K562 (cell line): ENCODE results near the gene ZBTB43. TPM values are rescaled to one million over a fixed set of nuclear protein-coding genes. Genes with fewer than 3 reads are reported as not detected.

Experiments used
- ATAC-seq: fragments of 200-7000 bp; cut with Tn5 transposase; 3 replicates; pipeline ENCODE4 v1.9.1; 2020; ENCODE audit warnings: moderate library complexity
- BruUV-seq: library from RNA; stranded (reverse); fragments of 400-500 nt; replicated peaks from 2 replicates; lab custom pipeline; 2021; lab: Mats Ljungman, UMichigan
- CTCF ChIA-PET: fragments of 300-600 bp; formaldehyde crosslinking; extraction: SDS; loops from one replicate; lab custom pipeline; 2021; ENCODE audit warnings: low intra/inter-chr PET ratio; lab: Yijun Ruan, JAX
- POLR2A ChIA-PET: fragments of 300-600, 350-650 bp; sonication (Branson Sonifier 250); formaldehyde crosslinking; extraction: SDS; loops from one replicate; lab custom pipeline; 2021; ENCODE audit warnings: antibody characterized with exemption, inconsistent platforms; lab: Yijun Ruan, JAX
- DNase-seq, 4 experiments: peaks; one replicate each; pipeline versions ENCODE4 v3.0.0 to v3.0.0-alpha.2; 2011 to 2018; ENCODE audit warnings: low spot score in 3 of 4, mixed read lengths in 3 of 4; ENCODE audit errors: extremely low read depth in 1 of 4
- FAIRE-seq: peaks from 2 replicates; lab custom pipeline; 2011; peaks lifted over from hg19 to GRCh38; lab: Jason Lieb, UNC
- H2AFZ ChIP-seq: 2 replicates; pipeline ENCODE4 v1.6.0; 2011; ENCODE audit warnings: low read depth, low read length, control low read depth, inconsistent platforms
- H3K27ac ChIP-seq: fragments of 200-600 bp; 3 replicates; pipeline ENCODE4 v1.8.0; 2011; ENCODE audit warnings: low read depth, mild to moderate bottlenecking, control low read depth, inconsistent platforms, low read length, moderate library complexity, mixed read lengths; ENCODE audit errors: extremely low read depth
- H3K27me3 ChIP-seq, 2 experiments: fragments of 300-600 bp in 1 of 2; 2 replicates in 1 of 2; 3 replicates in 1 of 2; pipeline versions ENCODE4 v1.6.0 to v1.8.0; 2011; ENCODE audit warnings: inconsistent platforms in 2 of 2, low read length in 2 of 2, mild to moderate bottlenecking in 1 of 2, mixed read lengths in 1 of 2, moderate library complexity in 1 of 2; ENCODE audit not compliant: control insufficient read depth in 2 of 2, insufficient read depth in 2 of 2
- H3K36me3 ChIP-seq: fragments of 300-600 bp; 3 replicates; pipeline ENCODE4 v1.8.0; 2011; ENCODE audit warnings: mild to moderate bottlenecking, low read length, inconsistent platforms; ENCODE audit not compliant: control insufficient read depth, insufficient read depth
- H3K4me1 ChIP-seq, 2 experiments: fragments of 200-600 bp in 1 of 2; replicated peaks in 1 of 2; 2 replicates in 1 of 2; 3 replicates in 1 of 2; pipeline versions ENCODE4 v1.5.1 to v1.8.0; 2011; ENCODE audit warnings: inconsistent platforms in 2 of 2, low read length in 2 of 2, mild to moderate bottlenecking in 1 of 2, mixed read lengths in 1 of 2, moderate library complexity in 1 of 2; ENCODE audit not compliant: control insufficient read depth in 2 of 2, insufficient read depth in 2 of 2
- H3K4me2 ChIP-seq: 2 replicates; pipeline ENCODE4 v1.6.1; 2011; ENCODE audit warnings: low read length, control low read depth, inconsistent platforms, mixed read lengths; ENCODE audit not compliant: insufficient read depth
- H3K4me3 ChIP-seq: fragments of 200-600 bp; sonication (generic), shearing (Covaris generic); 2 replicates; pipeline ENCODE4 v1.5.1; 2016; ENCODE audit warnings: control low read depth, inconsistent platforms
- H3K79me2 ChIP-seq: fragments of 200-600 bp; 3 replicates; pipeline ENCODE4 v1.8.0; 2011; ENCODE audit warnings: low read length, inconsistent platforms; ENCODE audit not compliant: control insufficient read depth, insufficient read depth
- H3K9ac ChIP-seq, 2 experiments: 2 replicates each; pipeline versions ENCODE4 v1.6.0 to v1.6.1; 2011; ENCODE audit warnings: low read depth in 2 of 2, low read length in 2 of 2, control low read depth in 1 of 2, inconsistent platforms in 1 of 2, mild to moderate bottlenecking in 1 of 2, mixed read lengths in 1 of 2; ENCODE audit not compliant: insufficient read depth in 1 of 2
- H3K9me1 ChIP-seq: one replicate; pipeline ENCODE4 v1.6.0; 2011; ENCODE audit warnings: inconsistent platforms, mild to moderate bottlenecking, low read length, moderate library complexity; ENCODE audit not compliant: control insufficient read depth, insufficient read depth
- H3K9me3 ChIP-seq: replicated peaks from 2 replicates; pipeline ENCODE4 v1.5.1; 2011; ENCODE audit warnings: low read depth, low read length, inconsistent platforms; ENCODE audit not compliant: control insufficient read depth, insufficient read depth
- H4K20me1 ChIP-seq: replicated peaks from 2 replicates; pipeline ENCODE4 v1.6.1; 2011; ENCODE audit warnings: low read length, inconsistent platforms, mixed read lengths; ENCODE audit not compliant: control insufficient read depth, insufficient read depth
- ARID1B ChIP-seq: fragments of 450-650 bp; IDR thresholded peaks from 2 replicates; pipeline ENCODE4 v1.6.1; 2016; ENCODE audit warnings: antibody characterized with exemption, mild to moderate bottlenecking, inconsistent platforms
- CBFA2T2 ChIP-seq: fragments of 450-650 bp; conservative IDR thresholded peaks from 2 replicates; pipeline ENCODE4 v1.6.1; 2017; ENCODE audit warnings: mild to moderate bottlenecking
- CXXC5 ChIP-seq: fragments of 250-450 bp; sonication (Bioruptor Pico); IDR thresholded peaks from 2 replicates; pipeline ENCODE4 v1.8.0; 2022; ENCODE audit warnings: inconsistent platforms, mild to moderate bottlenecking, moderate library complexity
- DMBX1 ChIP-seq: fragments of 250-450 bp; sonication (Bioruptor Pico); IDR thresholded peaks from 2 replicates; pipeline ENCODE4 v1.8.0; 2022; ENCODE audit warnings: inconsistent platforms, mild to moderate bottlenecking, moderate library complexity, borderline replicate concordance
- GATAD2B ChIP-seq: fragments of 450-650 bp; IDR thresholded peaks from 2 replicates; pipeline ENCODE4 v1.6.1; 2017; ENCODE audit warnings: mild to moderate bottlenecking, borderline replicate concordance
- KLF13 ChIP-seq: fragments of 450-650 bp; IDR thresholded peaks from 2 replicates; pipeline ENCODE4 v1.6.1; 2016; ENCODE audit warnings: missing genetic modification characterization, low read depth, mild to moderate bottlenecking, missing compliant biosample characterization, moderate library complexity, borderline replicate concordance
- L3MBTL2 ChIP-seq: fragments of 450-650 bp; IDR thresholded peaks from 2 replicates; pipeline ENCODE4 v1.6.1; 2016; ENCODE audit warnings: mild to moderate bottlenecking, moderate library complexity
- PKNOX1 ChIP-seq: fragments of 450-650 bp; IDR thresholded peaks from 2 replicates; pipeline ENCODE4 v1.6.1; 2016
- SMAD3 ChIP-seq: fragments of 450-650 bp; formaldehyde crosslinking; conservative IDR thresholded peaks from 2 replicates; pipeline ENCODE4 v1.4.0; 2020; ENCODE audit warnings: mild to moderate bottlenecking
- SMAD4 ChIP-seq: fragments of 250-450 bp; sonication (Bioruptor Pico); conservative IDR thresholded peaks from 2 replicates; pipeline ENCODE4 v1.8.0; 2021; ENCODE audit warnings: inconsistent platforms, mild to moderate bottlenecking, moderate library complexity
- TAL1 ChIP-seq: fragments of 450-650 bp; IDR thresholded peaks from 2 replicates; pipeline ENCODE4 v1.6.1; 2016; ENCODE audit warnings: mild to moderate bottlenecking
- ZBTB9 ChIP-seq: fragments of 450-650 bp; formaldehyde crosslinking; IDR thresholded peaks from 2 replicates; pipeline ENCODE4 v1.4.0; 2020; ENCODE audit warnings: mild to moderate bottlenecking, moderate library complexity
- ZFX ChIP-seq: sonication (generic); formaldehyde crosslinking; IDR thresholded peaks from 2 replicates; pipeline ENCODE4 v1.8.0; 2022; ENCODE audit warnings: mild to moderate bottlenecking, missing genetic modification reagents, moderate library complexity
- ZNF41 ChIP-seq: fragments of 250-450 bp; sonication (Bioruptor Pico); conservative IDR thresholded peaks from 2 replicates; pipeline ENCODE4 v1.4.0; 2020; ENCODE audit warnings: mild to moderate bottlenecking
- ZNF449 ChIP-seq: fragments of 250-450 bp; sonication (Bioruptor Pico); IDR thresholded peaks from 2 replicates; pipeline ENCODE4 v1.8.0; 2022; ENCODE audit warnings: moderate library complexity, mild to moderate bottlenecking, inconsistent platforms
- WGBS: fragments of 100-300 bp; shearing (Covaris generic); methylation state at CpG from one replicate; pipeline ENCODE4 v1.1.6; 2016; ENCODE audit warnings: low coverage, mixed read lengths; ENCODE audit not compliant: insufficient coverage; ENCODE audit errors: missing lambda C conversion rate; 5-methylcytosine and 5-hydroxymethylcytosine counted together
- in situ Hi-C: fragments of 300-500 bp; cut with MboI; formaldehyde crosslinking; loops from 4 replicates; pipeline ENCODE4 v1.15.0; 2018; ENCODE audit warnings: inconsistent platforms, mixed read lengths
- intact Hi-C: fragments of 100-400 bp; cut with micrococcal nuclease; formaldehyde crosslinking; loops from 2 replicates; pipeline ENCODE4 v1.14.2; 2022
- polyA plus RNA-seq, 8 experiments: library from polyadenylated mRNA; depleted of rRNA in 4 of 8; stranded (reverse) in 5 of 8; unstranded in 3 of 8; fragments of >200 nt; fragmentation: Nextera tagmentation in 2 of 8; fragmentation: Illumina TruSeq in 1 of 8; extraction: Ambion mirVana in 2 of 8; extraction: Trizol in 1 of 8; gene quantifications; 2 replicates each; pipeline versions ENCODE4 v1.2.1 to v1.2.3, GENCODE V29; 2011 to 2014; ENCODE audit warnings: inconsistent platforms in 1 of 8, missing spikeins in 1 of 8
- total RNA-seq, 7 experiments: library from RNA; depleted of rRNA in 6 of 7; stranded (reverse); fragments of >200 nt in 6 of 7; fragmentation: Illumina TruSeq in 2 of 7; extraction: Trizol in 2 of 7; gene quantifications; 2 replicates each; pipeline versions ENCODE4 v1.2.1 to v1.2.3, GENCODE V29; 2011 to 2021; ENCODE audit warnings: low replicate concordance in 1 of 7
- TF ChIP-seq, protein P1 (sequence below): fragments of 450-650 bp; IDR thresholded peaks from one replicate; pipeline ENCODE4 v1.6.1; 2018; ENCODE audit warnings: mild to moderate bottlenecking, moderate library complexity; ENCODE audit not compliant: partially characterized antibody

Gene ZBTB43
- total and polyA plus RNA-seq, 9 of the 15 experiments (the other 6 are each of a cell fraction or from before 2014, with no cell fraction given), result 3.9 to 17.2 (median 9.1) TPM

DNA sequence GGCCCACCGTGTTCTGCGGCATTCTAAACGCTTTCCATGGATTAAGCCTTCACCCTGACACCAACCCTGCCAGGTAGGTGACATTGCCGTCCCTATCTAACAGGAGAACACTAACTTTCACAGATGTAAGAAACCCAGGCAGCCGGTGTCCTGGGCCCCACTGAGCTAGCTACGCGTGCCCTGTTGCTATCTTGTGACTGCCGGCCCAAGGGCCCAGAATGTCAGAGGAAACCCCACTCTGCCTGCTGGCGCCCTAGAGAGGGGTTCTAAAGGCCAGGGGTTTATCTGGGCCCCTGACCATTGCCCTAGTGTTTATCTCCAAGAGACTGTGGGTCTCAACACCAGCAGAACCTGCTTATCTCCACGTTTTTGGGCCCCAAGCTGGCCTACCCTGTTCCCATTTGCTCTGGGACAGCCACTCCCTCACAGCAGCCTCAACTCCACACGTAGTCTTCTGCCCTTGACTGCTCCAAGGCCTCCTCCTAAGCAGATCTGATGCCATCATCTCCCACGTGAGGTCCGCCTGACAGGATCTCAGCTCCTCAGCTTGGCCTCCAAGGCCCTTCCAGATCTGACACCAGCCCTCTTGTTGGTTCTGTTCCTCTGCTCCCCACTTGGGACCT, 37.5 kb downstream of the ZBTB43 start:
- BruUV-seq, result no TSS peak
- H3K9me3 ChIP-seq, result no peaks in the 10 kb centered on the region
- H3K27me3 ChIP-seq, result peaks cover 0 to 9% of the 10 kb centered on the region in 2 experiments; a peak in 3 of 5 replicates
- intact Hi-C loops, result loop anchor here (5.0 kb wide), 1 partner anchor 35 kb away; the partner anchor contains the start of gene ZBTB43
- DNase-seq (peak; percentile 28 to 74 (median 40)), FAIRE-seq (no peak), ATAC-seq (peak; percentile 81)
- WGBS, result 29% methylated on average over 12 of the region's 13 CpGs
- H3K36me3 ChIP-seq, result peaks cover 8% of the 10 kb centered on the region; the same call in 1 of the 3 replicates
- no peak overlapping the region for H3K4me3 ChIP-seq
- POLR2A ChIA-PET, result interaction anchor here (0.6 to 2.2 kb wide), 5 partner anchors 9 to 1567 kb away, joined by 3 to 8 read pairs (median 3); no protein-coding TSS in a partner anchor
- H3K27ac ChIP-seq, result peak overlapping the region; percentile 44; the same call in 2 of the 3 replicates
- no peaks in the 10 kb centered on the region for H3K79me2 ChIP-seq
- H3K4me1 ChIP-seq, result peaks cover 8 to 17% of the 10 kb centered on the region in 2 experiments
- H3K4me2 ChIP-seq, result peak overlapping the region; percentile 30; the same call in 1 of the 2 replicates
- peak overlapping the region; percentile 15 to 81; a peak in 1 of 4 replicates for H3K9ac ChIP-seq
- CTCF ChIA-PET, result no interaction called here
- H3K9me1 ChIP-seq, result peaks cover 8% of the 10 kb centered on the region
- no peaks in the 10 kb centered on the region for H4K20me1 ChIP-seq
- in situ Hi-C loops, result no loop called here
- peak overlapping the region; percentile 69 for H2AFZ ChIP-seq
- TF ChIP-seq TAL1 (peak; percentile 25; the same call in 1 of the 2 replicates), DMBX1 (CRISPR knock-in tag) (peak; percentile 53; the same call in 1 of the 2 replicates), KLF13 (no peak), CXXC5 (CRISPR knock-in tag) (peak; percentile 36; the same call in 1 of the 2 replicates), PKNOX1 (peak; percentile 33; the same call in 1 of the 2 replicates), ZBTB9 (CRISPR knock-in tag) (peak; percentile 78), ZNF41 (CRISPR knock-in tag) (peak; percentile 41; the same call in 1 of the 2 replicates), L3MBTL2 (peak; percentile 58), SMAD3 (CRISPR knock-in tag) (0 out of 2 replicates have a peak, but pooled peaks have one; percentile 33), GATAD2B (no peak), ARID1B (0 out of 2 replicates have a peak, but pooled peaks have one; percentile 13), CBFA2T2 (peak; percentile 47; the same call in 1 of the 2 replicates), SMAD4 (0 out of 2 replicates have a peak, but pooled peaks have one; percentile 42), ZFX (peak; percentile 49), ZNF449 (CRISPR knock-in tag) (peak; percentile 41; the same call in 1 of the 2 replicates)
- TF ChIP-seq, protein P1, sequence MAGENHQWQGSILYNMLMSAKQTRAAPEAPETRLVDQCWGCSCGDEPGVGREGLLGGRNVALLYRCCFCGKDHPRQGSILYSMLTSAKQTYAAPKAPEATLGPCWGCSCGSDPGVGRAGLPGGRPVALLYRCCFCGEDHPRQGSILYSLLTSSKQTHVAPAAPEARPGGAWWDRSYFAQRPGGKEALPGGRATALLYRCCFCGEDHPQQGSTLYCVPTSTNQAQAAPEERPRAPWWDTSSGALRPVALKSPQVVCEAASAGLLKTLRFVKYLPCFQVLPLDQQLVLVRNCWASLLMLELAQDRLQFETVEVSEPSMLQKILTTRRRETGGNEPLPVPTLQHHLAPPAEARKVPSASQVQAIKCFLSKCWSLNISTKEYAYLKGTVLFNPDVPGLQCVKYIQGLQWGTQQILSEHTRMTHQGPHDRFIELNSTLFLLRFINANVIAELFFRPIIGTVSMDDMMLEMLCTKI, result no peak
